KOPT-K1 (cell line): ENCODE data around the gene IGF2.
"Not testable (repeated sequence)": the region's sequence is repeated elsewhere in the genome, so short reads cannot be mapped to it uniquely, and the experiment has no call there.

ENCODE experiments used
- H3K27ac ChIP-seq: fragments of 200-600 bp; sonication (generic); 2 replicates; pipeline ENCODE4 v1.5.1; 2016; ENCODE audit warnings: antibody characterized with exemption, mild to moderate bottlenecking, low read depth, low read length; ENCODE audit not compliant: poor library complexity, severe bottlenecking
- H3K36me3 ChIP-seq: fragments of 200-600 bp; sonication (generic); 2 replicates; pipeline ENCODE4 v1.5.1; 2017; ENCODE audit warnings: antibody characterized with exemption, mild to moderate bottlenecking, low read length, moderate library complexity; ENCODE audit not compliant: insufficient read depth
- H3K9me3 ChIP-seq: fragments of 200-600 bp; sonication (generic); 2 replicates; pipeline ENCODE4 v1.5.1; 2017; ENCODE audit warnings: antibody characterized with exemption, low read length, mild to moderate bottlenecking; ENCODE audit not compliant: insufficient read depth, poor library complexity, severe bottlenecking

Gene IGF2

DNA sequence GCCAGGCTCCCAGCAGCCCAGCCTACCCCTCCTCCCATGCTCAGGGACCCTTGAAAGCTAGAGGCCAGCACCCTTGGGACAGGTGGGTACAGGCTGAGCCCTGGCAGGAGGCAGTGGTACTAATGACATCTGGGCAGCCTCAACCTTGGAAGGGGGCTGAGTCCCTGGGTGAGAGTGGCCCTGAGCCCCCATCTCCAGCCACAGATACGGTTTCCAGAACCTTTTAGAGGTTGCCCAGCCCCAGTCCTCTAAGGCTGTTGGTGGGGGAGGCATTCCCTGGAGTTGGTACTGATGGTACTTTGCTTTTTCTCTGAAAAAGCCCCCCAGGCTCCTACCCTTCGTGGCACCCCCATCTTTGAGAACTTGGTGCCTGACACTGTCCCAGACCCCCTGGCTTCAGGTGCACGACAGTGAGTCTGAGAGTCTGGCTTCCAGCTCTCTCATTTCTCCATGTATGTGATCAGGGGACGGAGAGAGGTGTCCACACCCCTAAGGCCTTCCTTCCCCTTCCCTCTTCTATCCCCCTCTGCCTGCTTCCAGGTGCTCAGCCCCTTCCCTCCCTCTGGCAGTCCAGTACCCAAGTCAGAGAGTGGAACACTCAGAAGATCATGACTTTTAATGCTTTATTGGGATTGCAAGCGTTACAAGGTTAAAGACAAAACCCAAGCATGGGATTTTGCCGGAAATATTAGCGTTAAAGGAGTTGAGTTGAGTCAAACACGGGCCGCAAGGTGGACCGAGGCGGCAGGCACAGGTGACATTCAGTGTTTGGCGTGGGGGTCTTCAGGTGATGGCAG is 10.5 kb downstream of the IGF2 start:
- Histone ChIP-seq H3K36me3 (no peaks in the 10 kb centered on the region), H3K9me3 (no peaks in the 10 kb centered on the region)

DNA sequence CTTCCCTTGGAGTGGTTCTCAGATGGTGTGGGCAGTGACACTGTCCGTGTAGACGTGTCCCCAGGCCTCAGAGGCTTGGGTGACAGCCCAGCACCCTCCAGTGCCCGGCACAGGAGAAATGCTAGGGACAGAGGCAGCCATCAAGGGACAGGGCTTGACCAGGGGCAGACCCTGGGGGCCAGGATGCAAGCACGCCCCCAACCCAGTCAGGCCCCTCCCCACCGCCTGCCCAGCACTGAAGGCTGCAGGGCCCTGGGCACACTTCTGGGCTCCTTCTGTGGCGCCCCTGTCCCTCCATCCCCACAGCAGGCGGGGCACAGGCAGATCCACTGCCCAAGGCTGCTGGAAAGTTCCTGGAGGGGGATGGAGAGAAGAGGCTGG is 11.1 kb downstream of the IGF2 start:
- Histone ChIP-seq H3K9me3 (no peaks in the 10 kb centered on the region), H3K36me3 (no peaks in the 10 kb centered on the region), H3K27ac (no peak overlapping the region)

More for the DNA sequence above, 10.5 kb downstream of the IGF2 start:
- H3K27ac ChIP-seq: no peak overlapping the region

DNA sequence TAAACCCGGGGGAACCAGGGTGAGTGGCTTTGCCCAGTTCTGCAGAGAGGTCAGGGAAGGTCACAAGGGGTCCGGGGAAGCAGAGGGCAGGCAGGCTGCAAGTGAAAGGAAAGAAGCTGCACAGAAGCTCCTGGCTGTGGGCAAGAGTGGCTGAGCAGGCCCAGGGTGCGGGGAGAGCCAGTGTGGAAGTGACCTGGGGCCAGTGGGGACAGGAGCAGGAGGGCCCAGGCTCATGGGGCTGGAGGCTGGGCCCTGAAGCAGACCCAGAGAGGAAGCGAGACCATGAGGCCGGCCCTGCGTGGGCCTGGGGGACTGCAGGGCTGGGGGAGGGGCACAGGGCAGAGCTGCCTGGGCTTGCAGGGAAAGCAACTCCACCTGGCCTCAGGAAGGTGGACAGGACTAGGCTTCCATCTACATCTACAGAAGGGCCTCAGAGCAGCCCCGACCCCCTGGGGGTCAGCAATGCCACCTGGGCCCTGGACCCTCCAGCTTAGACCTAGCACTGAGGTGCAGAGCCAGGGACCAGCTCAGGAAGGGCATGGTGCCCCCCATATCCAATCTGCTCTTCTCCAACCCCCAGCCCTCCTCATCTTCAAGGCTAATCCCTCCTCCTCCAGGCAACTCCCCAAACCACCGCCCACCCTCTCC is 11.6 kb downstream of the IGF2 start:
- H3K9me3 ChIP-seq: no peaks in the 10 kb centered on the region
- H3K27ac ChIP-seq: no peak overlapping the region

DNA sequence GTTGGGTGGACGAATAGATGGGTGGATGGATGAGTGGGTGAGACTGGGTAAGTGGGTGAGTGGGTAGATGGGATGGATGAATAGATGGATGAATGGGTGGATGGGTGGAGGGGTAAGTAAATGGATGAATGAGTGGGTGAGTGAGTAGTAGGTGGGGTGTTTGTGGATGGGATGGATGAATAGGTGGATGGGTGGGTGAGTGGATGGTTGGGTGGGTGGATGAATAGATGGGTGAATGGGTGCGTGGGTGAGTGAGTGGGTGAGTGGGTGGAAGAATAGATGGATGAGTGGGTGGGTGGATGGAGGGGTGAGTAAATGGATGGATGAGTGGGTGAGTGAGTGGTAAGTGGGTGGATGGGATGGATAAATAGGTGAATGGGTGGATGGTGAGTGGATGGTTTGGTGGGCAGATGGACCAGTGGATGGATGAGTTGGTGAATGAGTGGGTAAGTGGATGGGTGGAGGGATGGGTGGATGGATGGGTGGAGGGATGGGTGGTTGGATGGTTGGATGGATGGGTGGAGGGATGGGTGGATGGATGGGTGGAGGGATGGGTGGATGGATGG is 12.6 kb downstream of the IGF2 start:
- Histone ChIP-seq H3K36me3 (no peaks in the 10 kb centered on the region), H3K27ac (no peak overlapping the region), H3K9me3 (no peaks in the 10 kb centered on the region)

More for the DNA sequence above, 11.6 kb downstream of the IGF2 start:
- H3K36me3 ChIP-seq: no peaks in the 10 kb centered on the region

DNA sequence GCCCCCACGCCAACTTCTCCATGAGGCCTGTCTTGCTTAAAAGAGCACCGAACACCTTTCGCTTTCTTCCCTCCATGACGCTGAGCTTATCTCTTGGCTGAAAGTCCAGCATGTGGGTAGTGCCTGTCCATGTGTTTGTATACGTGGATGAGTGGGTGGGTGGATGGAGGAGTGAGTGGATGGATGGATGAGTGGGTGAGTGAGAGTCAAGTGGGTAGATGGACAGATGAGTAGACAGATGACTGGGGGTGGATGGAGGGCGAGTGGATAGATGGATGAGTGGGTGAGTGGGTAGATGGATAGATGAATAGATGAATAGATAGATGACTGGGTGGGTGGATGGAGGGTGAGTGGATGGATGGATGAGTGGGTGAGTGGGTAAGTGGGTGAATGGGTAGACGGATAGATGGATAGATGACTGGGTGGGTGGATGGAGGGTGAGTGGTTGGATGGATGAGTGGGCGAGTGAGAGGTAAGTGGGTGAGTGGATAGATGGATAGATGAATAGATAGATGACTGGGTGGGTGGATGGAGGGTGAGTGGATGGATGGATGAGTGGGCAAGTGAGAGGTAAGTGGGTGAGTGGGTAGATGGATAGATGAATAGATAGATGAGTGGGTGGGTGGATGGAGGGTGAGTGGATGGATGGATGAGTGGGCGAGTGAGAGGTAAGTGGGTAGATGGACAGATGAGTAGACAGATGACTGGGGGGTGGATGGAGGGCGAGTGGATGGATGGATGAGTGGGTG is 14.3 kb downstream of the IGF2 start:
- not testable (repeated sequence) for H3K9me3 ChIP-seq, H3K27ac ChIP-seq, H3K36me3 ChIP-seq

DNA sequence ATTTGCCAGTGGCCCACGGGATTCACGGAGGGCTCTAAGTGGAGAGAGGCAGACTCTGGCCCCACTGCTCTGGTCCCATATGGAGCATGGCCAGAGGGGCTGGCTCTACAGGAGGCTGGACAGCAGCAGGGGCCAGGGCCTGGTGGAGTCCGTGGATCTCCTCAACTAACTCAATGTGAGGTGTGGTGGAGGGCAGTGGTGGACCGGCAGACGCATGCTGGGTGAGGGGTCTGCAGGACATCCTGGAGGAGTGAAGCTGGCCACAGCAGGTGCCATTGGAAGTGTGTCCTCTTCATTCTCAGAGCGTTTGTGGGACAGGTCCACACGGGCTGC is 15.6 kb downstream of the IGF2 start:
- Histone ChIP-seq H3K27ac (no peak overlapping the region), H3K9me3 (no peaks in the 10 kb centered on the region), H3K36me3 (no peaks in the 10 kb centered on the region)

DNA sequence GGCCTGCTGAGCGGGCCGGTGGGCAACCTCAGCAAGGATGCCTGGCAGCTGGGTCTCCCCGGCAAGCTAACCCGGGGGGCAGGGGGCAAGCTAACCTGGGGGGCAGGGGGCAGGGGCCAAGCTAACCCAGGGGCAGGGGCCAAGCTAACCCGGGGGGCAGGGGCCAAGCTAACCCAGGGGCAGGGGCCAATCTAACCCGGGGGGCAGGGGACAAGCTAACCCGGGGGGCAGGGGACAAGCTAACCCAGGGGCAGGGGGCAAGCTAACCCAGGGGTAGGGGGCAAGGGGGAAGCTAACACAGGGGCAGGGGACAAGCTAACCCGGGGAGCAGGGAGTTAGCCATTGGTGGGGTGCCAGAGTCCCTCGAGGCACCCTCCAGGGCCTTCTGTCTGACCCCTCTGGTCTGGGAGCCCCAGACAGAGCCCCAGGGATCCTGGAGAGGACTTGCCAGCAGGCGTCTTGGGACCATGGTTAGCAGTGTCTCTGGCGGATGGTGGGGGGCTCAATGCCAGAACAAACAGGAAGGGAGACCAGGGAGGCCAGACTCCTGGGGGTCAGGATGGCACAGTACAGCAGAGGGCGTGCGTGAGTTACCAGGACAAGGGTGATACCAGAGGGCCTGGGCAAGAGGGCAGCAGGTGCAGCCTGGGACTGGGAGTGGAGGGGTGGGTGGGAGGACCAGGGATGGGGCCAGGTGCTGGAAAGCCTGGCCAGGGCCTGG is 16.1 kb downstream of the IGF2 start:
- Histone ChIP-seq H3K27ac (no peak overlapping the region), H3K9me3 (no peaks in the 10 kb centered on the region), H3K36me3 (no peaks in the 10 kb centered on the region)

DNA sequence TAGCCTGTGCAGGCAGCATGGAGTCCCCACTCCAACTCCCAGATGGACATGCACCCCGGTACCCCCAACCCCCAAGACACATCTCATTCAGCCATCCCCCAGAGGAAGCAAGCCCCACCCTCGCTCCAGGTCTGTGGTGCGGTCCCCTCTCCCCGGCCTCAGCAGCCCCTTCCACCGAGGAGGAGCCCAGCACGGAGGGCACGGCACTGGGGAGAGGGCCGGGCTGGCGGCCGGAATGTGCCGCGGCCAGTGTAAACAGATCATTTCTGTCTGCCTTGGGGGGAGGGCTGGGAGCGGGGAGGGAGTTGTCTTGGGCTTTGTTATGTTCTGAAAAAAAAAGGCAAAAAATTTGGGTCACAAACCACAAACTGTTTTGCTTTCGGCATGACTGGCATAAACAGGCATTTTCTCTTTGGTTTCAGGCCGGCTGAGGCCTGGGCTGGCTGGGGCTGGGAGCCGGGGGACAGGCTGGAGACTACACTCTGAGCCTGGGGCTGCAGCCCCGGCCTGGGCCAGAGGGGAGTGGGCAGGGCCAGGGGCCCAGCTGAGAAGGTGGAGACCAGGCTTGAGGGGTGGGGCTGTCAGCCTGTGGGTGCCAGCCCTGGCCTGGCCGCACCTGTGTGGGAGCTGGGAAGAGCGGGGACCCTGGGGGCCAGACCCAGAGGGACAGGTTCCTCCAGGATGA is 16.8 kb downstream of the IGF2 start:
- Histone ChIP-seq H3K27ac (no peak overlapping the region), H3K9me3 (no peaks in the 10 kb centered on the region), H3K36me3 (no peaks in the 10 kb centered on the region)

DNA sequence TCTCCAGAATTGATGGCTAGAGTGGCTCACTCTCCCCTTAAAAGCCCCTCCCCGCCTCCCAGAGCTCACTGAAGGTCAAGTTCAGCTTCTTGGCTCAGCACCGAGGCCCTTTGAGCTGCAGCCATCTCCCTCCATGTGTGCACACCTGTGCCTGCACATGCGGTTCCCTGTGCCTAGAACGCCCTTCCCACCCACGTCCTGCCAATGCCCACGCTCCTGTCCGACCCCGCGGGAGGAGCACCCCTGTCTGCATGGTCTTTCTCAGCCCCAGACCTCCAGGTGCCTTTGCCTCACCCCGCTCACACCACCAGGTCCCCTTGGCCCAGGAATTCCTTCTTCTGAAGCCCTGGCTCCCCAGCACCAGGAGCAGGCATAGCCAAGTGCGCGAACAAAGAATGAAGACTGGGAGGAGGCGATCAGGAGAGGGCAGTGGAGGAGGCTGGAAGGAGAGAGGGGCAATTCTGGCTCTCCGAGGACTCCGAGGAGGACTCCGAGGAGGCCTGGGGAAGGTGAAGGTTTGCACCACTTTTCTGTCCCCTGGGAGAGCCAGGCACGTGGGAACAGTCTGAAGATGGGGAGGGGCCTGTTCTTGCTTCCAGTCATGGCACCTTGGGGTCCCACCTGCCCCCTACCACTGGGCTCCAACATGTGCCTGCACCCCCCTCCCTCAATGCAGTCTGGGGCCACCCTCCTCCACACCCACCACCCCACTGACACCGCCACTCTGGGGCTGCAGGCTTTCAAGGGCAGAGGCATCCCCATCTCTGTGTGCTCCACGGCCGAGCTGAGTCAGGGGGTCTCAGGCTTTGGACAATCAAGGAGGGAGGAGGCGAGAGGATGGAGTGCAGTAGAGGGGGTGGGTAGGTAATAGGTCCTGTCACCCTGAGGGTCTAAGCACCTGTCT is 17.7 kb downstream of the IGF2 start:
- H3K27ac ChIP-seq: no peak overlapping the region
- H3K36me3 ChIP-seq: no peaks in the 10 kb centered on the region
- H3K9me3 ChIP-seq: no peaks in the 10 kb centered on the region

DNA sequence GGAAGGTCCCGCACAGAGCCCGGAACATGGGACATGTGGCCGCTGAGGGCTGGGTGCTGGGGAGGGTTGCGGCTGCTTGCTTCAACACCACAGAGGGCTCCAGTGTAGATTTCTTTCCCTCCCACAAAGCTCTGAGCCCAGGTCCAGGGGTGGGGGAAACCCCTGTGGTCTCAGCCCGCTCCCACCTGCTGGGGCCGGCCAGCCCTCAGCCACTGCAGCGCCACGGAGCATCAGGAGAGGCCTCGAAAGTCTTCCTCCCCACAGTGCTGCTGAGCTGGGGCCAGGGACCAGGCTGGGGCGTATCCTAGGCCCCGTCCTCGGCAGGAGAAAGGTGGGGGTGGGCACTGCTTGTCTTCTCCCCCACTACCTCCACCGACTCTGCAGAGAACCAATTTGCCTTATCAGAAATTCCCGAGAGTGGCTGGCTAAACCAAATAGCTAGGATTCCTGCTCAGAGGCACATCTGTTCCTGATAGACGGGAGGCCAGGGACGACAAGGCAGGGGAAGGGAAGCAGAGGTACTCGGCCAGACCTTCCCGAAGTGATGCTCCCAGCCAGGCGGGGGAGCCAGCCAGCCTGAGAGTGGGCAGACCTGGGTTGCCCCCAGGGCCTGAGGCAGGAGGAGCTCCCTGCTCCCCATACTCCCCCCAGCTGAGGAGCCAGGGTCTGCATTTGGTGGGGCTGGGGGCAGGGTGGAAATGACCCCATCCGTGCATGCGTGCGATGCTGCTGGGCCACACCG is 18.7 kb downstream of the IGF2 start:
- no peaks in the 10 kb centered on the region for H3K9me3 ChIP-seq
- no peak overlapping the region for H3K27ac ChIP-seq
- H3K36me3 ChIP-seq: no peaks in the 10 kb centered on the region

DNA sequence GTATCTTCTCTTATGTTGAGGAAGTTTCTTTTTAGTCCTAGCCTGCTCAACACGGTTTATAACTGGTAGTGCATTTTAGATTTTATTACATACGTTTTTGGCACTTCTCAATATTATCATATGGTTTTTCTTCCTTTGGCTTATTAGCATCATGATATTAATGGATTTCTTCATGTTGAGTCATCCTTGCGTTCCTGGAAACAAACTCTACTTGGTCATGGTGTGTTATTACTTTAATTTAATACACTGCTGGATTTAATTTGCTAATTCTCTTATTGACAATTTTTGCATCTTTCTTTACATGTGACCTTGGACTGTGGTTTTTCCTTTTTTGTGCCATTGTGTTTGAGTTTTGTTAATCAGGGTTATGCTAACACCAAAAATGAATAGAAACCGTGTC is 20.5 kb downstream of the IGF2 start:
- no peaks in the 10 kb centered on the region for H3K36me3 ChIP-seq
- no peak overlapping the region for H3K27ac ChIP-seq
- no peaks in the 10 kb centered on the region for H3K9me3 ChIP-seq

DNA sequence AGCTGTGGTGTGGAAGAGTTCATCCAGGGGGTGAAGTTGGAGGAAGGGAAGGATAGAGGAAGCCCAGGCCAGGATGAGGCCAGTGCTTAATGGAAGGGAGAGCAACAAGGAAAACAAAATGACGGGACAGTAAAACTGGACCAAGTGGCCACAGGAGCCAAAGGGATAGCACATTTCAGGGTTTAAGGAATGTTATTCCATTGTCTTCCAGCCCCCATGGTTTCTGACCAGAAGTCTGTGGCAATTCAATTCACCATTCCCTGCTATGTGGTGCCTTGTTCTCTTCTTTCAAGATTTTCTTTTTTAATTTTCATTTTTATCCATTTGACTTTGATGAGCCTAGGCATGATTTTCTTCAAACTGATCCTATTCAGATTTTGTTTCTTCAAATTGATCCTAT is 22.5 kb downstream of the IGF2 start:
- no peak overlapping the region for H3K27ac ChIP-seq
- no peaks in the 10 kb centered on the region for H3K36me3 ChIP-seq
- H3K9me3 ChIP-seq: no peaks in the 10 kb centered on the region

DNA sequence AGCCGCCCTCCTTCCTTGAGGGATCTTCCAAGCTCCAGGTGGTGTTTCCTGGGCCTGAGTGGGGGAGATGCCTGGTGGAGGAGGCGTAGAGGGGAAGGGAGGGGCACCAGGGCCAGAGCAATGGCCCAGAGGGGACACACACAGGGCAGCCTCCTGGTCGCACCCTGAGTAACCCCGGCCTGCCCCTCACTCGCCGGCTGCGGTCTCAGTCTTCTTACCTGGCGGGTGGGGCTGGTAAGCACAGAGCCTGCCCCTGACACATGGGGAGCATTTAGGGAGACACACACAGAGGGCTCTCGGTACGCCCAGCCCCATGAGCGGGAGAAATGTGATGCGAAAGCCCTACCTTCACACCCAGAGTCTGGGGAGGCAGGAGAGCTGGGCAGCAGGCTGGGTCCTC is 23.9 kb downstream of the IGF2 start:
- no peak overlapping the region for H3K27ac ChIP-seq
- no peaks in the 10 kb centered on the region for H3K9me3 ChIP-seq
- H3K36me3 ChIP-seq: no peaks in the 10 kb centered on the region
